GM23338 (cell line): ENCODE results near the gene FRY. TPM values are rescaled to one million over a fixed set of nuclear protein-coding genes. Genes with fewer than 3 reads are reported as not detected.

Source experiments
- ATAC-seq: fragments of 200-7000 bp; cut with Tn5 transposase; 3 replicates; pipeline ENCODE4 v1.9.1; 2020
- DNase-seq: peaks from one replicate; pipeline ENCODE4 v3.0.0-alpha.2; 2015; ENCODE audit warnings: low spot score
- H2AFZ ChIP-seq: fragments of 200-600 bp; sonication (generic); 2 replicates; pipeline ENCODE4 v1.8.0; 2016; ENCODE audit warnings: antibody characterized with exemption, mild to moderate bottlenecking, moderate library complexity
- H3F3A ChIP-seq: fragments of 200-600 bp; sonication (generic); replicated peaks from 2 replicates; pipeline ENCODE4 v1.8.0; 2017; ENCODE audit warnings: antibody characterized with exemption, mixed run types, low read depth
- H3K27ac ChIP-seq: fragments of 200-600 bp; sonication (generic); 2 replicates; pipeline ENCODE4 v1.6.1; 2016; ENCODE audit warnings: low read depth
- H3K27me3 ChIP-seq: fragments of 200-600 bp; sonication (generic); 2 replicates; pipeline ENCODE4 v1.8.0; 2016; ENCODE audit warnings: mild to moderate bottlenecking, mixed run types, moderate library complexity; ENCODE audit not compliant: insufficient read depth
- H3K36me3 ChIP-seq: fragments of 200-600 bp; sonication (generic); 2 replicates; pipeline ENCODE4 v1.8.0; 2016; ENCODE audit warnings: mild to moderate bottlenecking; ENCODE audit not compliant: insufficient read depth
- H3K4me1 ChIP-seq: fragments of 200-600 bp; sonication (generic); 2 replicates; pipeline ENCODE4 v1.8.0; 2016; ENCODE audit warnings: mild to moderate bottlenecking, moderate library complexity; ENCODE audit not compliant: insufficient read depth
- H3K4me2 ChIP-seq: fragments of 200-600 bp; sonication (generic); 2 replicates; pipeline ENCODE4 v1.7.1; 2017; ENCODE audit warnings: mixed run types
- H3K4me3 ChIP-seq: fragments of 200-600 bp; sonication (generic); 2 replicates; pipeline ENCODE4 v1.6.1; 2016; ENCODE audit warnings: mixed run types
- H3K79me2 ChIP-seq: fragments of 200-600 bp; sonication (generic); replicated peaks from 2 replicates; pipeline ENCODE4 v1.8.0; 2017; ENCODE audit warnings: mild to moderate bottlenecking; ENCODE audit not compliant: insufficient read depth
- H3K9me2 ChIP-seq: fragments of 200-600 bp; sonication (generic); 2 replicates; pipeline ENCODE4 v1.8.0; 2017; ENCODE audit not compliant: insufficient read depth
- H4K20me1 ChIP-seq: fragments of 200-600 bp; sonication (generic); replicated peaks from 2 replicates; pipeline ENCODE4 v1.8.0; 2017; ENCODE audit warnings: mild to moderate bottlenecking; ENCODE audit not compliant: insufficient read depth
- H3K27ac Mint-ChIP-seq: 2 replicates; pipeline ENCODE4 v1.8.0; 2020; ENCODE audit warnings: inconsistent platforms, mild to moderate bottlenecking, moderate library complexity, mixed read lengths
- H3K27me3 Mint-ChIP-seq: 3 replicates; pipeline ENCODE4 v1.8.0; 2022; ENCODE audit warnings: low read depth, mild to moderate bottlenecking, moderate library complexity, mixed read lengths, inconsistent platforms; ENCODE audit not compliant: insufficient read depth, poor library complexity
- H3K36me3 Mint-ChIP-seq: 3 replicates; pipeline ENCODE4 v1.8.0; 2021; ENCODE audit warnings: low read depth, mild to moderate bottlenecking, inconsistent platforms, moderate library complexity, mixed read lengths
- H3K4me1 Mint-ChIP-seq: 3 replicates; pipeline ENCODE4 v1.8.0; 2020; ENCODE audit warnings: mild to moderate bottlenecking, inconsistent platforms, mixed read lengths
- H3K4me3 Mint-ChIP-seq: 3 replicates; pipeline ENCODE4 v1.8.0; 2021; ENCODE audit warnings: moderate library complexity, mild to moderate bottlenecking, inconsistent platforms, mixed read lengths
- H3K9me3 Mint-ChIP-seq: 3 replicates; pipeline ENCODE4 v1.8.0; 2020; ENCODE audit warnings: moderate library complexity, mild to moderate bottlenecking, inconsistent platforms, mixed read lengths
- CREB1 ChIP-seq: fragments of 250-450 bp; sonication (Bioruptor Pico); IDR thresholded peaks from 2 replicates; pipeline ENCODE4 v1.5.0; 2020; ENCODE audit warnings: low read depth, mild to moderate bottlenecking, moderate library complexity
- EZH2 ChIP-seq: fragments of 200-600 bp; sonication (generic); IDR thresholded peaks from one replicate; pipeline ENCODE4 v1.8.0; 2017; ENCODE audit warnings: antibody characterized with exemption, mild to moderate bottlenecking, low read depth; ENCODE audit not compliant: unreplicated experiment
- EZH2phosphoT487 ChIP-seq: fragments of 200-600 bp; sonication (generic); IDR thresholded peaks from one replicate; pipeline ENCODE4 v1.8.1; 2018; ENCODE audit warnings: antibody characterized with exemption; ENCODE audit not compliant: unreplicated experiment
- JUNB ChIP-seq: IDR thresholded peaks from one replicate; pipeline ENCODE4 v1.6.1; 2016; ENCODE audit warnings: antibody characterized with exemption; ENCODE audit not compliant: unreplicated experiment
- NANOG ChIP-seq: IDR thresholded peaks from 2 replicates; pipeline ENCODE4 v1.6.1; 2016; ENCODE audit warnings: antibody characterized with exemption, borderline replicate concordance
- POLR2AphosphoS5 ChIP-seq: IDR thresholded peaks from 2 replicates; pipeline ENCODE4 v1.6.1; 2016; ENCODE audit warnings: antibody characterized with exemption, low read depth
- STAT1 ChIP-seq: IDR thresholded peaks from one replicate; pipeline ENCODE4 v1.6.1; 2016; ENCODE audit warnings: antibody characterized with exemption; ENCODE audit not compliant: unreplicated experiment
- ZNF331 ChIP-seq: fragments of 250-450 bp; sonication (Bioruptor Pico); IDR thresholded peaks from 2 replicates; pipeline ENCODE4 v1.5.0; 2020; ENCODE audit warnings: low read depth, mild to moderate bottlenecking, moderate library complexity
- polyA plus RNA-seq: library from polyadenylated mRNA; unstranded; fragments of >200 nt; fragmentation: Nextera tagmentation; extraction: Ambion mirVana; gene quantifications from 2 replicates; pipeline ENCODE4 v1.2.1, GENCODE V29; 2016
- total RNA-seq: library from RNA; depleted of rRNA; stranded (reverse); fragments of >200 nt; shearing (Covaris generic); gene quantifications from 2 replicates; pipeline ENCODE4 v1.2.3, GENCODE V29; 2014
- TF ChIP-seq, protein P1 (sequence below): IDR thresholded peaks from one replicate; pipeline ENCODE4 v1.6.1; 2018; ENCODE audit warnings: antibody characterized with exemption; ENCODE audit not compliant: unreplicated experiment
- TF ChIP-seq, protein P2 (sequence below), 2 experiments: fragments of 200-600 bp in 1 of 2; sonication (generic) in 1 of 2; conservative IDR thresholded peaks; 2 replicates each; pipeline versions ENCODE4 v1.5.1 to v1.6.1; 2016 to 2017; ENCODE audit warnings: antibody characterized with exemption in 2 of 2, low read depth in 2 of 2, mild to moderate bottlenecking in 2 of 2, moderate library complexity in 1 of 2
- TF ChIP-seq, protein P3 (sequence below): IDR thresholded peaks from 2 replicates; pipeline ENCODE4 v1.6.1; 2016; ENCODE audit warnings: antibody characterized with exemption

Gene FRY
- total and polyA plus RNA-seq, 2 experiments from 2014 or later = 2.4 to 10.1 TPM

DNA sequence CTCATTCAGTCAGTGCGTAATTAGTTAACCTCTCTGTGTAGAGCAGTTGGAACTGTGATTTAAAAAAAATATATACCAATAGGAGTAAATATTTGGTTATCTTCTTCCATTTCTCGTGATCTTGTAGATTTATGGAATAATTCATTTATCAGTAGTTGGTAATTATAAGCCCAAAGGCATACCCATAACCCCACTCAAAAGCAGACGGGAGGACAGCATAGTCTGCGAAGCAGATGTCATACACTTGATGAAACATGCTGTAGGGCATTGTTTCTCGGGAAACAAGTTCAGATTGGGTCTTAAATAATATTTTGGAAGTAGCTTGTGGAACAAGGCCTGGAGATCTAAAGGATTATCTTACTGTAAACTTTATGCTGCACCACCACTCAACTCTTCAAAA is 119.7 kb downstream of the FRY start:
- Mint-ChIP-seq H3K36me3 (no peaks in the 10 kb centered on the region), H3K27ac (no peak overlapping the region), H3K27me3 (no peaks in the 10 kb centered on the region), H3K9me3 (no peaks in the 10 kb centered on the region; the same call in 2 of the 3 replicates), H3K4me1 (0 out of 3 replicates have a peak, but pooled peaks cover 2% of the 10 kb centered on the region), H3K4me3 (no peak overlapping the region)
- Histone ChIP-seq H3K27ac (no peak overlapping the region), H3K4me2 (no peak overlapping the region), H3K9me2 (no peaks in the 10 kb centered on the region), H3K27me3 (no peaks in the 10 kb centered on the region), H3K4me1 (no peaks in the 10 kb centered on the region), H3K79me2 (no peaks in the 10 kb centered on the region), H3K36me3 (no peaks in the 10 kb centered on the region), H2AFZ (no peak overlapping the region), H3K4me3 (no peak overlapping the region), H3F3A (no peaks in the 10 kb centered on the region), H4K20me1 (no peaks in the 10 kb centered on the region)
- ATAC-seq (no peak), DNase-seq (no peak)
- TF ChIP-seq JUNB (no peak), CREB1 (CRISPR knock-in tag) (no peak), EZH2phosphoT487 (no peak), NANOG (no peak), STAT1 (no peak), EZH2 (no peak)
- TF ChIP-seq, protein P1, sequence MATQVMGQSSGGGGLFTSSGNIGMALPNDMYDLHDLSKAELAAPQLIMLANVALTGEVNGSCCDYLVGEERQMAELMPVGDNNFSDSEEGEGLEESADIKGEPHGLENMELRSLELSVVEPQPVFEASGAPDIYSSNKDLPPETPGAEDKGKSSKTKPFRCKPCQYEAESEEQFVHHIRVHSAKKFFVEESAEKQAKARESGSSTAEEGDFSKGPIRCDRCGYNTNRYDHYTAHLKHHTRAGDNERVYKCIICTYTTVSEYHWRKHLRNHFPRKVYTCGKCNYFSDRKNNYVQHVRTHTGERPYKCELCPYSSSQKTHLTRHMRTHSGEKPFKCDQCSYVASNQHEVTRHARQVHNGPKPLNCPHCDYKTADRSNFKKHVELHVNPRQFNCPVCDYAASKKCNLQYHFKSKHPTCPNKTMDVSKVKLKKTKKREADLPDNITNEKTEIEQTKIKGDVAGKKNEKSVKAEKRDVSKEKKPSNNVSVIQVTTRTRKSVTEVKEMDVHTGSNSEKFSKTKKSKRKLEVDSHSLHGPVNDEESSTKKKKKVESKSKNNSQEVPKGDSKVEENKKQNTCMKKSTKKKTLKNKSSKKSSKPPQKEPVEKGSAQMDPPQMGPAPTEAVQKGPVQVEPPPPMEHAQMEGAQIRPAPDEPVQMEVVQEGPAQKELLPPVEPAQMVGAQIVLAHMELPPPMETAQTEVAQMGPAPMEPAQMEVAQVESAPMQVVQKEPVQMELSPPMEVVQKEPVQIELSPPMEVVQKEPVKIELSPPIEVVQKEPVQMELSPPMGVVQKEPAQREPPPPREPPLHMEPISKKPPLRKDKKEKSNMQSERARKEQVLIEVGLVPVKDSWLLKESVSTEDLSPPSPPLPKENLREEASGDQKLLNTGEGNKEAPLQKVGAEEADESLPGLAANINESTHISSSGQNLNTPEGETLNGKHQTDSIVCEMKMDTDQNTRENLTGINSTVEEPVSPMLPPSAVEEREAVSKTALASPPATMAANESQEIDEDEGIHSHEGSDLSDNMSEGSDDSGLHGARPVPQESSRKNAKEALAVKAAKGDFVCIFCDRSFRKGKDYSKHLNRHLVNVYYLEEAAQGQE = no peak
- TF ChIP-seq, protein P2, sequence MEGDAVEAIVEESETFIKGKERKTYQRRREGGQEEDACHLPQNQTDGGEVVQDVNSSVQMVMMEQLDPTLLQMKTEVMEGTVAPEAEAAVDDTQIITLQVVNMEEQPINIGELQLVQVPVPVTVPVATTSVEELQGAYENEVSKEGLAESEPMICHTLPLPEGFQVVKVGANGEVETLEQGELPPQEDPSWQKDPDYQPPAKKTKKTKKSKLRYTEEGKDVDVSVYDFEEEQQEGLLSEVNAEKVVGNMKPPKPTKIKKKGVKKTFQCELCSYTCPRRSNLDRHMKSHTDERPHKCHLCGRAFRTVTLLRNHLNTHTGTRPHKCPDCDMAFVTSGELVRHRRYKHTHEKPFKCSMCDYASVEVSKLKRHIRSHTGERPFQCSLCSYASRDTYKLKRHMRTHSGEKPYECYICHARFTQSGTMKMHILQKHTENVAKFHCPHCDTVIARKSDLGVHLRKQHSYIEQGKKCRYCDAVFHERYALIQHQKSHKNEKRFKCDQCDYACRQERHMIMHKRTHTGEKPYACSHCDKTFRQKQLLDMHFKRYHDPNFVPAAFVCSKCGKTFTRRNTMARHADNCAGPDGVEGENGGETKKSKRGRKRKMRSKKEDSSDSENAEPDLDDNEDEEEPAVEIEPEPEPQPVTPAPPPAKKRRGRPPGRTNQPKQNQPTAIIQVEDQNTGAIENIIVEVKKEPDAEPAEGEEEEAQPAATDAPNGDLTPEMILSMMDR (conservative IDR thresholded peaks at IDR 0.05; ENCODE audit: low read depth in 2 of 2) = no peak

DNA sequence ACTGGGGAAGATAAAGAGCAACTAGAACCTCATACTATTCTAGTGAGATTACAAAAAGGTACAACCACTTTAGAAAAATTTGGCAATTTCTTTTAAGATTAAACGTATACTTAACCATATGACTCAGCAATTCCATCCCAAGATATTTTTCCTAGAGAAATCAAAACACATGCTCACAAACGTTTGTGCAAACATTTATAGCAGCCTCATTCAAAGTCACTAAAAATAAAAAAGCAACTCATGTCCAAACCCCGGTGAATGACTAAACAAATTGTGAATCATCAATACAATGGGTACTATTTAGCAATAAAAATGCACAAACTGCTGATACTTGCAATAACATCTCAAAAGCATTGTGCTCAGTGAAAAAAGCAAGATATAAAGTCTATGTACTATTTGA is 121.5 kb downstream of the FRY start:
- H3K36me3 Mint-ChIP-seq = no peaks in the 10 kb centered on the region
- DNase-seq (no peak), ATAC-seq (no peak)
- H3F3A ChIP-seq = no peaks in the 10 kb centered on the region
- H3K4me1 Mint-ChIP-seq = 0 out of 3 replicates have a peak, but pooled peaks cover 2% of the 10 kb centered on the region
- H3K27ac ChIP-seq = no peak overlapping the region
- no peak overlapping the region for H2AFZ ChIP-seq
- H3K27me3 Mint-ChIP-seq = no peaks in the 10 kb centered on the region
- TF ChIP-seq POLR2AphosphoS5 (no peak), NANOG (no peak), EZH2 (no peak), ZNF331 (CRISPR knock-in tag) (no peak), CREB1 (CRISPR knock-in tag) (no peak)
- TF ChIP-seq, protein P1 = no peak
- TF ChIP-seq, protein P3, sequence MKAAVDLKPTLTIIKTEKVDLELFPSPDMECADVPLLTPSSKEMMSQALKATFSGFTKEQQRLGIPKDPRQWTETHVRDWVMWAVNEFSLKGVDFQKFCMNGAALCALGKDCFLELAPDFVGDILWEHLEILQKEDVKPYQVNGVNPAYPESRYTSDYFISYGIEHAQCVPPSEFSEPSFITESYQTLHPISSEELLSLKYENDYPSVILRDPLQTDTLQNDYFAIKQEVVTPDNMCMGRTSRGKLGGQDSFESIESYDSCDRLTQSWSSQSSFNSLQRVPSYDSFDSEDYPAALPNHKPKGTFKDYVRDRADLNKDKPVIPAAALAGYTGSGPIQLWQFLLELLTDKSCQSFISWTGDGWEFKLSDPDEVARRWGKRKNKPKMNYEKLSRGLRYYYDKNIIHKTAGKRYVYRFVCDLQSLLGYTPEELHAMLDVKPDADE = no peak
- H3K79me2 ChIP-seq = no peaks in the 10 kb centered on the region
- H3K36me3 ChIP-seq = no peaks in the 10 kb centered on the region
- H3K27ac Mint-ChIP-seq = 0 out of 2 replicates have a peak overlapping the region, but pooled peaks have one; percentile 50
- H3K4me2 ChIP-seq = no peak overlapping the region
- no peak overlapping the region for H3K4me3 Mint-ChIP-seq
- H4K20me1 ChIP-seq = no peaks in the 10 kb centered on the region
- no peaks in the 10 kb centered on the region; the same call in 2 of the 3 replicates for H3K9me3 Mint-ChIP-seq
- peaks cover 4% of the 10 kb centered on the region for H3K4me1 ChIP-seq
- H3K27me3 ChIP-seq = no peaks in the 10 kb centered on the region
- no peak overlapping the region for H3K4me3 ChIP-seq
- H3K9me2 ChIP-seq = no peaks in the 10 kb centered on the region
